ENCODE results near the gene GPR17. TPM values are rescaled to one million over a fixed set of nuclear protein-coding genes. Genes with fewer than 3 reads are reported as not detected.

Gene GPR17
- total RNA-seq, result not detected

- DNase-seq (ENCODE audit: low read depth in 2 of 3, low spot score in 2 of 3), result no peak
Measured at GRCh38 chr2:127645395-127646291, at the start of gene GPR17. GPR17 (plus strand) TSS chr2:127646153; CDS start chr2:127650736, 4,583 bp downstream.

- DNase-seq (ENCODE audit: low read depth in 2 of 3, low spot score in 2 of 3), result no peak
Measured at GRCh38 chr2:127596311-127597045, 49.5 kb upstream of the GPR17 start.

- no peak for DNase-seq (ENCODE audit: low read depth in 2 of 3, low spot score in 2 of 3)
Measured at GRCh38 chr2:127597046-127597983, 48.6 kb upstream of the GPR17 start.

- no peak for DNase-seq (ENCODE audit: low read depth in 2 of 3, low spot score in 2 of 3)
Measured at GRCh38 chr2:127597984-127598380, 48.0 kb upstream of the GPR17 start.

- DNase-seq (ENCODE audit: low read depth in 2 of 3, low spot score in 2 of 3), result no peak
Measured at GRCh38 chr2:127598711-127599110, 47.2 kb upstream of the GPR17 start.

- DNase-seq (ENCODE audit: low read depth in 2 of 3, low spot score in 2 of 3), result no peak
Measured at GRCh38 chr2:127599211-127599610, 46.7 kb upstream of the GPR17 start.

- DNase-seq (ENCODE audit: low read depth in 2 of 3, low spot score in 2 of 3), result no peak
Measured at GRCh38 chr2:127604986-127605385, 41.0 kb upstream of the GPR17 start.

GRCh38 chr2:127605691-127606263 is 40.2 kb upstream of the GPR17 start:
- DNase-seq (ENCODE audit: low read depth in 2 of 3, low spot score in 2 of 3), result no peak

GRCh38 chr2:127606625-127607398 is 39.1 kb upstream of the GPR17 start:
- DNase-seq (ENCODE audit: low read depth in 2 of 3, low spot score in 2 of 3), result no peak

GRCh38 chr2:127607399-127607908 is 38.5 kb upstream of the GPR17 start:
- no peak for DNase-seq (ENCODE audit: low read depth in 2 of 3, low spot score in 2 of 3)

- DNase-seq (ENCODE audit: low read depth in 2 of 3, low spot score in 2 of 3), result no peak
Measured at GRCh38 chr2:127608061-127609030, 37.6 kb upstream of the GPR17 start.

GRCh38 chr2:127609031-127609751 is 36.8 kb upstream of the GPR17 start:
- no peak for DNase-seq (ENCODE audit: low read depth in 2 of 3, low spot score in 2 of 3)

- no peak for DNase-seq (ENCODE audit: low read depth in 2 of 3, low spot score in 2 of 3)
Measured at GRCh38 chr2:127609818-127610217, 36.1 kb upstream of the GPR17 start.

GRCh38 chr2:127610561-127610960 is 35.4 kb upstream of the GPR17 start:
- DNase-seq (ENCODE audit: low read depth in 2 of 3, low spot score in 2 of 3), result no peak

GRCh38 chr2:127611076-127611925 is 34.7 kb upstream of the GPR17 start:
- no peak for DNase-seq (ENCODE audit: low read depth in 2 of 3, low spot score in 2 of 3)

GRCh38 chr2:127612111-127612822 is 33.7 kb upstream of the GPR17 start:
- DNase-seq (ENCODE audit: low read depth in 2 of 3, low spot score in 2 of 3), result no peak

All from hematopoietic multipotent progenitor cell (in vitro differentiated cells).